HEK293 (cell line): ENCODE data around the gene NUP62.

Experiments
- CTCF ChIA-PET: fragments of 350-600 bp; formaldehyde crosslinking; extraction: SDS; loops from one replicate; lab custom pipeline; 2021; ENCODE audit warnings: antibody characterized with exemption; lab: Yijun Ruan, JAX
- POLR2A ChIA-PET: fragments of 300-600 bp; formaldehyde crosslinking; extraction: SDS; loops from one replicate; lab custom pipeline; 2020; ENCODE audit warnings: antibody characterized with exemption, inconsistent platforms; lab: Yijun Ruan, JAX
- H3K27ac ChIP-seq: fragments of 200-500 bp; sonication (Bioruptor generic); 2 replicates; pipeline ENCODE4 v1.5.1; 2014; ENCODE audit warnings: low read depth, low read length, control low read depth, inconsistent platforms; ENCODE audit errors: extremely low read depth
- H3K36me3 ChIP-seq, 2 experiments: fragments of 200-500 bp in 1 of 2; sonication (Bioruptor generic) in 1 of 2; 1 replicate in 1 of 2; 2 replicates in 1 of 2; pipeline ENCODE4 v1.5.1; 2014 to 2017; ENCODE audit warnings: inconsistent platforms in 2 of 2, low read length in 2 of 2; ENCODE audit not compliant: control insufficient read depth in 2 of 2, insufficient read depth in 1 of 2
- H3K4me1 ChIP-seq: fragments of 200-500 bp; sonication (Bioruptor generic); 2 replicates; pipeline ENCODE4 v1.5.1; 2014; ENCODE audit warnings: mild to moderate bottlenecking, low read length, inconsistent platforms; ENCODE audit not compliant: control insufficient read depth, insufficient read depth
- H3K4me3 ChIP-seq: 2 replicates; pipeline ENCODE4 v1.5.1; 2011; ENCODE audit warnings: low read depth, mild to moderate bottlenecking, control low read depth, low read length, moderate library complexity
- H3K9me3 ChIP-seq: fragments of 200-500 bp; sonication (Bioruptor generic); 2 replicates; pipeline ENCODE4 v1.5.1; 2014; ENCODE audit warnings: low read depth, low read length, inconsistent platforms; ENCODE audit not compliant: control insufficient read depth, insufficient read depth
- IKZF3 ChIP-seq: fragments of 450-650 bp; IDR thresholded peaks from 2 replicates; pipeline ENCODE4 v1.5.0; 2018; ENCODE audit warnings: missing biosample characterization, mild to moderate bottlenecking, missing genetic modification characterization, moderate library complexity
- KLF17 ChIP-seq: fragments of 450-650 bp; formaldehyde crosslinking; IDR thresholded peaks from 2 replicates; pipeline ENCODE4 v1.5.1; 2016; ENCODE audit warnings: missing biosample characterization, missing genetic modification characterization
- PRDM2 ChIP-seq: fragments of 450-650 bp; formaldehyde crosslinking; IDR thresholded peaks from 2 replicates; pipeline ENCODE4 v1.5.1; 2016; ENCODE audit warnings: missing biosample characterization, missing genetic modification characterization, borderline replicate concordance
- ZBTB6 ChIP-seq: fragments of 450-650 bp; formaldehyde crosslinking; IDR thresholded peaks from 2 replicates; pipeline ENCODE4 v1.5.1; 2017; ENCODE audit warnings: missing biosample characterization, missing genetic modification characterization
- ZBTB8A ChIP-seq: fragments of 450-650 bp; formaldehyde crosslinking; IDR thresholded peaks from 2 replicates; pipeline ENCODE4 v1.5.1; 2016; ENCODE audit warnings: missing biosample characterization, missing genetic modification characterization
- ZFP69B ChIP-seq: fragments of 450-650 bp; formaldehyde crosslinking; IDR thresholded peaks from 2 replicates; pipeline ENCODE4 v1.5.1; 2016; ENCODE audit warnings: missing biosample characterization, missing genetic modification characterization
- ZNF132 ChIP-seq: fragments of 450-650 bp; formaldehyde crosslinking; IDR thresholded peaks from 2 replicates; pipeline ENCODE4 v1.5.1; 2017; ENCODE audit warnings: missing biosample characterization, missing genetic modification characterization, borderline replicate concordance
- ZNF146 ChIP-seq: fragments of 450-650 bp; formaldehyde crosslinking; IDR thresholded peaks from 2 replicates; pipeline ENCODE4 v1.5.1; 2016; ENCODE audit warnings: missing biosample characterization, missing genetic modification characterization
- ZNF239 ChIP-seq: fragments of 450-650 bp; formaldehyde crosslinking; IDR thresholded peaks from 2 replicates; pipeline ENCODE4 v1.5.1; 2016; ENCODE audit warnings: missing biosample characterization, missing genetic modification characterization
- ZNF280D ChIP-seq: fragments of 450-650 bp; formaldehyde crosslinking; IDR thresholded peaks from 2 replicates; pipeline ENCODE4 v1.5.1; 2016; ENCODE audit warnings: missing biosample characterization, missing genetic modification characterization
- ZNF335 ChIP-seq: fragments of 450-650 bp; formaldehyde crosslinking; conservative IDR thresholded peaks from 2 replicates; pipeline ENCODE4 v1.5.1; 2016; ENCODE audit warnings: missing biosample characterization, missing genetic modification characterization
- ZNF341 ChIP-seq: fragments of 450-650 bp; formaldehyde crosslinking; IDR thresholded peaks from 2 replicates; pipeline ENCODE4; 2016; ENCODE audit warnings: low read depth, missing biosample characterization, missing genetic modification characterization
- ZNF433 ChIP-seq: fragments of 450-650 bp; formaldehyde crosslinking; IDR thresholded peaks from 2 replicates; pipeline ENCODE4 v1.5.1; 2016; ENCODE audit warnings: missing biosample characterization, missing genetic modification characterization, low read depth
- ZNF48 ChIP-seq: fragments of 450-650 bp; formaldehyde crosslinking; IDR thresholded peaks from 2 replicates; pipeline ENCODE4 v1.5.1; 2016; ENCODE audit warnings: missing biosample characterization, missing genetic modification characterization
- ZNF530 ChIP-seq: fragments of 450-650 bp; formaldehyde crosslinking; IDR thresholded peaks from 2 replicates; pipeline ENCODE4 v1.5.1; 2016; ENCODE audit warnings: low read depth, missing biosample characterization, missing genetic modification characterization
- ZNF560 ChIP-seq: fragments of 450-650 bp; formaldehyde crosslinking; IDR thresholded peaks from 2 replicates; pipeline ENCODE4 v1.5.1; 2017; ENCODE audit warnings: missing biosample characterization, missing genetic modification characterization, borderline replicate concordance
- ZNF580 ChIP-seq: fragments of 450-650 bp; formaldehyde crosslinking; IDR thresholded peaks from 2 replicates; pipeline ENCODE4 v1.5.1; 2016; ENCODE audit warnings: missing biosample characterization, missing genetic modification characterization
- ZNF701 ChIP-seq: fragments of 450-650 bp; formaldehyde crosslinking; IDR thresholded peaks from 2 replicates; pipeline ENCODE4 v1.5.1; 2016; ENCODE audit warnings: missing biosample characterization, missing genetic modification characterization
- ZNF785 ChIP-seq: fragments of 450-650 bp; formaldehyde crosslinking; IDR thresholded peaks from 2 replicates; pipeline ENCODE4 v1.5.1; 2016; ENCODE audit warnings: missing biosample characterization, missing genetic modification characterization
- ZXDB ChIP-seq: fragments of 450-650 bp; formaldehyde crosslinking; IDR thresholded peaks from 2 replicates; pipeline ENCODE4 v1.5.1; 2016; ENCODE audit warnings: missing biosample characterization, missing genetic modification characterization
- TF ChIP-seq, protein P1 (sequence below): IDR thresholded peaks from 2 replicates; pipeline ENCODE4 v1.6.1; 2011; ENCODE audit warnings: mild to moderate bottlenecking, low read depth, low read length, borderline replicate concordance
- TF ChIP-seq, protein P2 (sequence below): fragments of 450-650 bp; formaldehyde crosslinking; IDR thresholded peaks from 2 replicates; pipeline ENCODE4 v1.5.1; 2017; ENCODE audit warnings: missing biosample characterization, missing genetic modification characterization

The NUP62 gene

DNA sequence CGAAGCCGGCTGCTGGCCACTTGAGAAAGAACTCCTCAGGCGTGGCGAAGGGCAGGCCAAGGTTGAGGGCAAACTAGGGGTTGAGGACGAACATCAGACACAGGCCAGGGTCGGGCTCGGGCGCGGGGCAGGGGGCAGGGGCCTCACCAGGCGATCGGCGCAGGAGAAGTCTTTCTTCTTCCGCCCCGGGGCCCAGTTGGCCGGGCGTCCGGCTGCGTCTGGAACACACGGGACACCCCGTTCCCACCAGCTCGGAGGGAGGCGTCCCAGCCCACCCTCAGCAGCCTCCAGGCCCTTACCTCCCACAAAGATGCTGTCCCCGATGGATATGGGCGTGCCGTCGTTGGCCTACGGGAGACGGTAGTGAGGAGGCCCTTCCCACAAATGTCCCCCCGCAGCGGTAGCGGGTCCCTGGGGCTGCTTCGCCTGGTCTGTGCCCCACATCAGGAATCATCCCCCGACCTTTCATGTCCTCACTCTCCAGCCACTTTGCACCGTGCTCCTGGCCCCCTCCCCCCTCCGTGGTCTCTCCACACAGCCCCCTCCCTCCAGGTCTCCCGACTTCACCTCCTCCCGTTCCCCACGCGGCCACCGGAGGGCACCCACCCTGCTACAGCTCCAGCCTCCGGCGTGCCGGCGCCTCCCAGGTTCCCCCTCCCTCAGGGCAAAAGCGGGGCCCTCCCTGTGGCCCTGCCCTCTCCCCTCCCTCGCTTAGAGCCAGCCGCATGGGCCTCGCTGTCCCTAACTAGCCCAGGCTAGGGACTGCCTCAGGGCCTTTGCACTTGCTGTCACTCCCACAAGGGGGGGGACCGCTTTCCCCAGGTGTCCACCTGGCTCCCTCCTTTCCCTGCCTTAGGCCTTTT is 66.7 kb downstream of the NUP62 start:
- Histone ChIP-seq H3K27ac (peak overlapping the region; percentile 44), H3K9me3 (no peaks in the 10 kb centered on the region), H3K4me1 (peaks cover 23% of the 10 kb centered on the region), H3K36me3 (peaks cover 21 to 69% of the 10 kb centered on the region in 2 experiments), H3K4me3 (no peak overlapping the region)
- POLR2A ChIA-PET = interaction anchor here (1.3 to 8.2 kb wide), 3 partner anchors 11 to 15 kb away, joined by 4 to 128 read pairs (median 5); partner anchors contain the start of genes AKT1S1, PTOV1 and TBC1D17
- CTCF ChIA-PET = interaction anchor here (0.6 to 1.5 kb wide), 5 partner anchors 10 to 122 kb away, joined by 3 to 4 read pairs (median 4); no protein-coding TSS in a partner anchor
- TF ChIP-seq ZFP69B (tag by site-specific recombination) = 0 out of 2 replicates have a peak, but pooled peaks have one; percentile 79
- TF ChIP-seq, protein P1, sequence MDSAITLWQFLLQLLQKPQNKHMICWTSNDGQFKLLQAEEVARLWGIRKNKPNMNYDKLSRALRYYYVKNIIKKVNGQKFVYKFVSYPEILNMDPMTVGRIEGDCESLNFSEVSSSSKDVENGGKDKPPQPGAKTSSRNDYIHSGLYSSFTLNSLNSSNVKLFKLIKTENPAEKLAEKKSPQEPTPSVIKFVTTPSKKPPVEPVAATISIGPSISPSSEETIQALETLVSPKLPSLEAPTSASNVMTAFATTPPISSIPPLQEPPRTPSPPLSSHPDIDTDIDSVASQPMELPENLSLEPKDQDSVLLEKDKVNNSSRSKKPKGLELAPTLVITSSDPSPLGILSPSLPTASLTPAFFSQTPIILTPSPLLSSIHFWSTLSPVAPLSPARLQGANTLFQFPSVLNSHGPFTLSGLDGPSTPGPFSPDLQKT = no peak
- TF ChIP-seq, protein P2, sequence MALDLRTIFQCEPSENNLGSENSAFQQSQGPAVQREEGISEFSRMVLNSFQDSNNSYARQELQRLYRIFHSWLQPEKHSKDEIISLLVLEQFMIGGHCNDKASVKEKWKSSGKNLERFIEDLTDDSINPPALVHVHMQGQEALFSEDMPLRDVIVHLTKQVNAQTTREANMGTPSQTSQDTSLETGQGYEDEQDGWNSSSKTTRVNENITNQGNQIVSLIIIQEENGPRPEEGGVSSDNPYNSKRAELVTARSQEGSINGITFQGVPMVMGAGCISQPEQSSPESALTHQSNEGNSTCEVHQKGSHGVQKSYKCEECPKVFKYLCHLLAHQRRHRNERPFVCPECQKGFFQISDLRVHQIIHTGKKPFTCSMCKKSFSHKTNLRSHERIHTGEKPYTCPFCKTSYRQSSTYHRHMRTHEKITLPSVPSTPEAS (tag by site-specific recombination) = no peak
- no peak for TF ChIP-seq ZNF785
- peak; percentile 50; the same call in 1 of the 2 replicates for TF ChIP-seq ZNF580 (tag by site-specific recombination)
- TF ChIP-seq ZBTB6 (tag by site-specific recombination) = 0 out of 2 replicates have a peak, but pooled peaks have one; percentile 5
- no peak for TF ChIP-seq ZNF48 (tag by site-specific recombination)
- no peak for TF ChIP-seq ZNF701 (tag by site-specific recombination)
- no peak for TF ChIP-seq ZNF132 (tag by site-specific recombination)
- TF ChIP-seq ZNF335 (tag by site-specific recombination) = no peak
- no peak for TF ChIP-seq ZNF280D
- TF ChIP-seq PRDM2 (tag by site-specific recombination) = no peak
- TF ChIP-seq ZNF341 = peak; percentile 48
- TF ChIP-seq ZNF433 (tag by site-specific recombination) = no peak
- TF ChIP-seq ZNF239 (tag by site-specific recombination) = no peak
- no peak for TF ChIP-seq IKZF3
- TF ChIP-seq ZNF146 (tag by site-specific recombination) = no peak
- peak; percentile 87 for TF ChIP-seq KLF17 (tag by site-specific recombination)
- 0 out of 2 replicates have a peak, but pooled peaks have one; percentile 29 for TF ChIP-seq ZXDB (tag by site-specific recombination)
- no peak for TF ChIP-seq ZNF530 (tag by site-specific recombination)
- 0 out of 2 replicates have a peak, but pooled peaks have one; percentile 26 for TF ChIP-seq ZBTB8A (tag by site-specific recombination)
- no peak for TF ChIP-seq ZNF560 (tag by site-specific recombination)
